SU-DHL-6 (cell line): ENCODE measurements around the gene EIF4A3.

Experiments
- CTCF ChIP-seq: fragments of 200-600 bp; sonication (generic); IDR thresholded peaks from one replicate; pipeline ENCODE4 v1.5.1; 2017; ENCODE audit warnings: antibody characterized with exemption, mild to moderate bottlenecking, low read length, moderate library complexity; ENCODE audit not compliant: insufficient read depth, poor library complexity, severe bottlenecking
- EZH2phosphoT487 ChIP-seq: fragments of 200-600 bp; sonication (generic), shearing (Covaris generic); conservative IDR thresholded peaks from 2 replicates; pipeline ENCODE4 v1.6.1; 2018; ENCODE audit warnings: mild to moderate bottlenecking, antibody characterized with exemption, low read length, moderate library complexity, mixed read lengths

GRCh38 chr17:80101011-80101945, 45.6 kb downstream of the EIF4A3 start, which contains the start of gene GAA:
- TF ChIP-seq CTCF (peak; percentile 58), EZH2phosphoT487 (no peak)
